ENCODE results near the gene ZCWPW1.

ZCWPW1 gene

GRCh38 chr7:100358857-100359212, 69.7 kb downstream of the ZCWPW1 start:
- H3F3A ChIP-seq (ENCODE audit: insufficient read depth, low read length) = no peaks in the 10 kb centered on the region
- no peak overlapping the region for H3K4me3 ChIP-seq (ENCODE audit: low read depth, low read length, poor library complexity, severe bottlenecking)
- H3K79me2 ChIP-seq (ENCODE audit: insufficient read depth, low read length) = no peaks in the 10 kb centered on the region
- TF ChIP-seq EZH2 (IDR thresholded peaks at IDR 0.05; ENCODE audit: borderline replicate concordance, low read length) (no peak), CTCF (IDR thresholded peaks at IDR 0.05; ENCODE audit: low read length) (no peak)
- no peaks in the 10 kb centered on the region for H3K9me3 ChIP-seq (ENCODE audit: low read length)
- no peaks in the 10 kb centered on the region for H4K20me1 ChIP-seq (ENCODE audit: insufficient read depth, low read length)
- H3K36me3 ChIP-seq (ENCODE audit: insufficient read depth, low read length) = peaks cover 100% of the 10 kb centered on the region
- H3K9me2 ChIP-seq (ENCODE audit: low read depth, low read length) = no peaks in the 10 kb centered on the region
- no peak overlapping the region for H2AFZ ChIP-seq (ENCODE audit: low read length)
- H3K27me3 ChIP-seq (ENCODE audit: insufficient read depth, low read length) = no peaks in the 10 kb centered on the region
- no peak overlapping the region for H3K4me2 ChIP-seq (ENCODE audit: low read length)
- H3K27ac ChIP-seq (ENCODE audit: low read depth, low read length, poor library complexity, severe bottlenecking) = no peak overlapping the region
- H3K4me1 ChIP-seq (ENCODE audit: insufficient read depth, low read length, severe bottlenecking) = no peaks in the 10 kb centered on the region
- H3K9ac ChIP-seq (ENCODE audit: low read length) = no peak overlapping the region

GRCh38 chr7:100358027-100358856, 70.3 kb downstream of the ZCWPW1 start, which contains the start of gene PILRB:
TSS of gene PILRB (plus strand) at chr7:100358117. CDS start at chr7:100358303, 186 bp downstream.
- Histone ChIP-seq H3K9ac (ENCODE audit: low read length) (no peak within 1 kb of the TSS), H3K9me3 (ENCODE audit: low read length) (no peaks in the 10 kb centered on the region), H3F3A (ENCODE audit: insufficient read depth, low read length) (no peaks in the 10 kb centered on the region), H3K27me3 (ENCODE audit: insufficient read depth, low read length) (no peaks in the 10 kb centered on the region), H3K4me3 (ENCODE audit: low read depth, low read length, poor library complexity, severe bottlenecking) (no peak within 1 kb of the TSS), H2AFZ (ENCODE audit: low read length) (no peak within 1 kb of the TSS), H3K79me2 (ENCODE audit: insufficient read depth, low read length) (no peaks in the 10 kb centered on the region), H4K20me1 (ENCODE audit: insufficient read depth, low read length) (no peaks in the 10 kb centered on the region), H3K27ac (ENCODE audit: low read depth, low read length, poor library complexity, severe bottlenecking) (no peak within 1 kb of the TSS), H3K4me2 (ENCODE audit: low read length) (no peak within 1 kb of the TSS), H3K4me1 (ENCODE audit: insufficient read depth, low read length, severe bottlenecking) (no peaks in the 10 kb centered on the region), H3K36me3 (ENCODE audit: insufficient read depth, low read length) (peaks cover 100% of the 10 kb centered on the region), H3K9me2 (ENCODE audit: low read depth, low read length) (no peaks in the 10 kb centered on the region)
- no peak for TF ChIP-seq EZH2 (IDR thresholded peaks at IDR 0.05; ENCODE audit: borderline replicate concordance, low read length)
- peak; percentile 34; the same call in 1 of the 2 replicates for TF ChIP-seq CTCF (IDR thresholded peaks at IDR 0.05; ENCODE audit: low read length)

- Histone ChIP-seq H3K4me3 (ENCODE audit: low read depth, low read length, poor library complexity, severe bottlenecking) (no peak overlapping the region), H3K79me2 (ENCODE audit: insufficient read depth, low read length) (no peaks in the 10 kb centered on the region), H4K20me1 (ENCODE audit: insufficient read depth, low read length) (no peaks in the 10 kb centered on the region), H3K27ac (ENCODE audit: low read depth, low read length, poor library complexity, severe bottlenecking) (no peak overlapping the region), H2AFZ (ENCODE audit: low read length) (no peak overlapping the region), H3K4me2 (ENCODE audit: low read length) (no peak overlapping the region), H3K27me3 (ENCODE audit: insufficient read depth, low read length) (no peaks in the 10 kb centered on the region), H3K4me1 (ENCODE audit: insufficient read depth, low read length, severe bottlenecking) (no peaks in the 10 kb centered on the region), H3K9me2 (ENCODE audit: low read depth, low read length) (no peaks in the 10 kb centered on the region), H3F3A (ENCODE audit: insufficient read depth, low read length) (no peaks in the 10 kb centered on the region), H3K36me3 (ENCODE audit: insufficient read depth, low read length) (peaks cover 99% of the 10 kb centered on the region), H3K9me3 (ENCODE audit: low read length) (no peaks in the 10 kb centered on the region), H3K9ac (ENCODE audit: low read length) (no peak overlapping the region)
- TF ChIP-seq CTCF (IDR thresholded peaks at IDR 0.05; ENCODE audit: low read length) = no peak
- no peak for TF ChIP-seq EZH2 (IDR thresholded peaks at IDR 0.05; ENCODE audit: borderline replicate concordance, low read length)
Measured at GRCh38 chr7:100357131-100357561, 71.4 kb downstream of the ZCWPW1 start.
